Urinary bladder (tissue), 4 donors: Measurements from ENCODE around the gene LTBP4. TPM values are rescaled to one million over a fixed set of nuclear protein-coding genes. Genes with fewer than 3 reads are reported as not detected.
"Not testable (repeated sequence)": the region's sequence is repeated elsewhere in the genome, so short reads cannot be mapped to it uniquely, and the experiment has no call there.

Source experiments
- DNase-seq: peaks from one replicate; pipeline ENCODE4 v3.0.0-alpha.2; 2015; ENCODE audit errors: extremely low spot score
- H3K27ac ChIP-seq: one replicate; pipeline ENCODE4 v1.5.1; 2013; ENCODE audit warnings: low read depth, mild to moderate bottlenecking, moderate library complexity
- H3K36me3 ChIP-seq: one replicate; pipeline ENCODE4 v1.6.1; 2013; ENCODE audit warnings: mild to moderate bottlenecking, moderate library complexity; ENCODE audit not compliant: insufficient read depth
- H3K4me1 ChIP-seq: one replicate; pipeline ENCODE4 v1.6.1; 2013; ENCODE audit warnings: mild to moderate bottlenecking, moderate library complexity; ENCODE audit not compliant: insufficient read depth
- H3K4me3 ChIP-seq: one replicate; pipeline ENCODE4 v1.5.1; 2013; ENCODE audit warnings: low read depth, low read length
- WGBS: extraction: QIAGEN DNeasy Blood & Tissue Kit; methylation state at CpG from one replicate; pipeline ENCODE4 v1.1.7; 2013; 5-methylcytosine and 5-hydroxymethylcytosine counted together
- polyA plus RNA-seq: library from polyadenylated mRNA; stranded (reverse); fragments of 200-250 nt; gene quantifications from one replicate; pipeline ENCODE4 v1.2.3, GENCODE V29; 2013
- total RNA-seq: library from RNA; depleted of rRNA; stranded (reverse); fragments of >200 nt; gene quantifications from one replicate; pipeline ENCODE4 v1.2.3, GENCODE V29; 2014
- donor health status: healthy with polysubstance abuse.
- donor health status: healthy.

LTBP4 gene
- total and polyA plus RNA-seq, 2 donors, result 305 to 647 TPM

DNA sequence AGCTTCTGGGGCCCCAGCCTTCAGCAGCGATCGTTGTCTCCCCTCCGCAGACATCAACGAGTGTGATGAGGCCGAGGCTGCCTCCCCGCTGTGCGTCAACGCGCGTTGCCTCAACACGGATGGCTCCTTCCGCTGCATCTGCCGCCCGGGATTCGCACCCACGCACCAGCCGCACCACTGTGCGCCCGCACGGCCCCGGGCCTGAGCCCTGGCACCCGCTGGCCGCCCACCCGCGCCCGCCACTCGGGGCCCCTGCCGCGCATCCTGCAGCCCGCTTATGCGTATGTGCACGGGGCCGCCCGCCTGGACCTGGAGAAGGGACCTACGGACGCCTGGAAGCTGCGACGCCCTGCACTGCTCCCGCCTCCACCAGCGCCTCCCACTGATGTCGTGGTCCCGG, 28.2 kb downstream of the LTBP4 start:
- DNase-seq, result no peak
- H3K36me3 ChIP-seq, result no peaks in the 10 kb centered on the region
- H3K27ac ChIP-seq, result no peak overlapping the region
- no peak overlapping the region for H3K4me3 ChIP-seq
- 95% methylated on average over 42 of the region's 42 CpGs for WGBS
- no peaks in the 10 kb centered on the region for H3K4me1 ChIP-seq

DNA sequence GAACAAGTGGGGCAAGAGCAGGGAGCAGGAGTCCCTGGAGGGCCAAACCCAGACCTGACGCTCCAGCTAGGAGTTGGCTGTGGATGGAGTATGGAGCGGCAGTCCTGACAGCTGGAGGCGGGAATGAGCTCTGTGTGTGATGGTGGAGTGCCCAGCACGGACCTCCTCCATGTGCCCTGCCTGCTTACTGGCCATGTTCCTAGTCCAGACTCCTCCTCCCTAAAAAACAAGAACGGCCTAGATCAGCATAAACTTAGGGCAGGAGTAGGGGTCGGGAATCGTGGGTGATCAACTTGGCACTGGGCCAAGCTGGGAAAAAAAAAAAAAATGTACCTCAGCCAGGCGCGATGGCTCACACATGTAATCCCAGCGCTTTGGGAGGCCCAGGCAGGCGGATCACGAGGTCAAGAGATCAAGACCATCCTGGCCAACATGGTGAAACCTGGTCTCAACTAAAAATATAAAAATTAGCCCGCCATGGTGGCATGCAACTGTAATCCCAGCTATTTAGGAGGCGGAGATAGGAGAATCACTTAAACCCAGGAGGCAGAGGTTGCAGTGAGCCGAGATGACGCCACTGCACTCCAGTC, 29.5 kb downstream of the LTBP4 start:
- DNase-seq, result no peak
- WGBS, result 50% methylated on average over 16 of the region's 16 CpGs
- no peaks in the 10 kb centered on the region for H3K36me3 ChIP-seq
- no peak overlapping the region for H3K4me3 ChIP-seq
- no peaks in the 10 kb centered on the region for H3K4me1 ChIP-seq
- no peak overlapping the region for H3K27ac ChIP-seq

DNA sequence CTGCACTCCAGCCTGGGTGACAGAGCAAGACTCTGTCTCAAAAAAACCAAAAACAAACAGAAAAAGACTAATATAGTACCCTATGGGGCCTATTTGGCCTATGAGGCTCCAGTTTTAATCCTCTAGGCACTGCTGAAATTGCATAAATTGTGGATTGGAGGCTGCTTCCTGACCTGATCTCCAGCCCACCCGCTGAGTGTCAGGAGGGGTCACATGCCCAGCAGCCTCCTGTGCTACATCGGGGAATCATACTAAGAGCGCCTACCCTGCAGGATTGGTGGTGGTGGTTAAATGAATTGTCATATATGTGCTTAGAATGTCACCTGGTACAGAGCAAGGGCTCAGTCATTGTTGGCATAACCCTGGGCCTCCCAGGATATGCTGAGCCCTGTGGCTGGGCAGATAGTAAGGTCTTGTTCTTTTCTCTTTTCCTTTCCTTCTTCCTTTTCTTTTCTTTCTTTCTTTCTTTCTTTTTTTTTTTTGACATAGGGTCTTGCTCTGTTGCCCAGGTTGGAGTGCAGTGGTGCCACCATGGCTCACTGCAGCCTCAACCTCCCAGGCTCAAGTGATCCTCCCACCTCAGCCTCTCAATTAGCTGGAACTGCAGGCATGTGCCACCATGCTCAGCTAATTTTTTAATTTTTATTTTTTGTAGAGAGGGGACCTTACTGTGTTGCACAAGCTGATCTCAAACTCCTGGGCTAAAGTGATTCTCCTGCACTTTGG, 31.3 kb downstream of the LTBP4 start:
- H3K27ac ChIP-seq, result no peak overlapping the region
- no peak for DNase-seq
- H3K36me3 ChIP-seq, result no peaks in the 10 kb centered on the region
- H3K4me1 ChIP-seq, result no peaks in the 10 kb centered on the region
- 77% methylated on average over 3 of the region's 3 CpGs for WGBS
- no peak overlapping the region for H3K4me3 ChIP-seq

DNA sequence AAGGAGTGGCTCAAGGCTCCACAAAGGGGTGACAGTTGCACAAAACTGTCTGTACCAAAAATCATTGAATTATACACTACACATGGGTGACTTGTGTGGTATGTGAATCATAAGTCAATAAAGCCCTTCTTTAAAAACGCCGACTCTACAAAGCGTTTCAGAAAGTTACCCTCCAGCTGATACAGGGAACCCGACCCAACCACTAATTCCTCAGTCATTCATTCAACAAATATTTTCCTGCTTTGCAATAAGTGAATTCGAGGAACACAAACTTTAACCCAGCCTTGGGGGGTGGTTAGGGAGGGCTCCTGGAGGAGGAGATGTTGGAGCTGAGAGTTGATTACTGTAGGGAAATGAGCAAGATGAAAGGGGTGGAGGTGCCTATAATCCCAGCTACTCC, 32.0 kb downstream of the LTBP4 start:
- H3K27ac ChIP-seq, result no peak overlapping the region
- H3K36me3 ChIP-seq, result no peaks in the 10 kb centered on the region
- no peaks in the 10 kb centered on the region for H3K4me1 ChIP-seq
- 61% methylated on average over 5 of the region's 5 CpGs for whole genome bisulfite sequencing
- no peak for DNase-seq
- no peak overlapping the region for H3K4me3 ChIP-seq

DNA sequence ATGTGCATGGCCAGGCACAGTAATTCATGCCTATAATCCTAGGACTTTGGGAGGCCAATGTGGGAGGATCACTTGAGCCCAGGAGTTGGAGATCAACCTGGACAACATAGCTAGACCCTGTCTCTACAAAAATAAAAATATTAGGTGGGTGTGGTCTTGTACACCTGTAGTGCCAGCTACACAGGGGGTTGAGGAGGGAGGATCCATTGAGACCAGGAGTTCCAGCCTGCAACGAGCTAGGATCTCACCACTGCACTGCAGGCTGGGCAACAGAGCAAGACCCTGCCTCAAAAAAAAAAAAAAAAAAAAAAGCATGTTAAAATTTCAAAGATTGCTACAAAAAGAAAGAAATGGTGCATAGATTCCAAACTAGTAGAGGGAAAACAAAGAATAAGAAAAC, 37.2 kb downstream of the LTBP4 start:
- Histone ChIP-seq H3K27ac (no peak overlapping the region), H3K36me3 (no peaks in the 10 kb centered on the region), H3K4me3 (no peak overlapping the region), H3K4me1 (no peaks in the 10 kb centered on the region)
- WGBS, result 69% methylated on average over 1 of the region's 1 CpG
- DNase-seq, result no peak

DNA sequence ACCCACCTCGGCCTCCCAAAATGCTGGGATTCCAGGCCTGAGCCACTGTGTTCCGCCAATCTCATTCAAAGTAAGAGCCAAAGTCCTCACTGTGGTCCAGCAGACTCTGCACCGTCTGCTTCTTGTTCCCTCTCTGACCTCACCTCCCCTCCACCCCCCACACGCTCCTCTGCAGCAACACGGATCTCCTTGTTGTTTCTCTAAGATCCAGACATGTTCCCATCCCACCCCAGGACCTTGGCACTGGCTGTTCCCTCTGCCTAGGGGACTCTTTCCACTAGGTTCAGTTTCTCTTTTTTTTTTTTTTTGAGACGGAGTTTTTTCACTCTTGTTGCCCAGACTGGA, 38.4 kb downstream of the LTBP4 start:
- no peaks in the 10 kb centered on the region for H3K36me3 ChIP-seq
- H3K4me3 ChIP-seq, result no peak overlapping the region
- no peak for DNase-seq
- H3K27ac ChIP-seq, result no peak overlapping the region
- no peaks in the 10 kb centered on the region for H3K4me1 ChIP-seq
- 75% methylated on average over 6 of the region's 6 CpGs for WGBS

DNA sequence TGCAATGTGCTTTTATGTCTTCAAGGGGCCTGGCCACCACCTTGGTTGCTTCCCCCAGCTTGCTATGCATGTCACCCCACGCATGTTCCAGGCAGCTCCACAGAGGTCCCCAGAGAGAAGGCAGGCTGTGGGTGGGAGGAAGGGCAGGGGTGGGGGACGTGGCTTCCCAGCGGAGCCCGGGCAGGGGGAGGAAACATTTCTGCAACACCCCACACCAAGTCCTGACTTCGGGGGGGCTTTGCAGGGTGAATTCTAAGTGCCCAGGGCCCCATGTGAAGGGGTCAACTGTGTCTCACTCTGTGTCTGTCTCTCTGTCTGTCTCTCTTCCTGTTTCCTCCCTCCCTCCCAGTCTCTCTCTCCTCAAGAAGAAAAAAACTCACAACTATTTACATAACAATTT, 39.6 kb downstream of the LTBP4 start:
- H3K36me3 ChIP-seq, result no peaks in the 10 kb centered on the region
- DNase-seq, result no peak
- H3K4me3 ChIP-seq, result no peak overlapping the region
- H3K4me1 ChIP-seq, result no peaks in the 10 kb centered on the region
- 12% methylated on average over 5 of the region's 5 CpGs for WGBS
- no peak overlapping the region for H3K27ac ChIP-seq

DNA sequence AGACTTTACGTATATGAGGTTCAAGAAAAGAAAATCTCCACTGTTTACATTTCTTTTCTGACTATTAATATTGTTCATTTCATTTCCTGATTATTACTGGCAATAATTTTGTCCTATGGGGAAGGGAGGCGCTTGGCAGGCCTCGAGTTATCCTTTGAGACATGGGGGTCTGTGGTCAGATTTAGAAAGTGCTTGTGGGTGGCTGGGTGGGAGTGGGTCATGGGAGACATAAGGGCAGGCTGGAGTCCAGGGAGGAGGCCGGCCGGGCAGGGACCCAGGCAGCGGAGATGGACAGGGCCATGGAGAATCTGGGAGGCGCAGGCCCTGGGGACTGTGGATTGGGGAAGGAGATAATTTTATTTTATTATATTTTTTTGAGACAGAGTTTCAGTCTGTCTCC, 40.1 kb downstream of the LTBP4 start:
- Histone ChIP-seq H3K36me3 (no peaks in the 10 kb centered on the region), H3K4me3 (no peak overlapping the region), H3K27ac (peak overlapping the region; percentile 92), H3K4me1 (no peaks in the 10 kb centered on the region)
- DNase-seq, result no peak
- WGBS, result 46% methylated on average over 7 of the region's 7 CpGs

DNA sequence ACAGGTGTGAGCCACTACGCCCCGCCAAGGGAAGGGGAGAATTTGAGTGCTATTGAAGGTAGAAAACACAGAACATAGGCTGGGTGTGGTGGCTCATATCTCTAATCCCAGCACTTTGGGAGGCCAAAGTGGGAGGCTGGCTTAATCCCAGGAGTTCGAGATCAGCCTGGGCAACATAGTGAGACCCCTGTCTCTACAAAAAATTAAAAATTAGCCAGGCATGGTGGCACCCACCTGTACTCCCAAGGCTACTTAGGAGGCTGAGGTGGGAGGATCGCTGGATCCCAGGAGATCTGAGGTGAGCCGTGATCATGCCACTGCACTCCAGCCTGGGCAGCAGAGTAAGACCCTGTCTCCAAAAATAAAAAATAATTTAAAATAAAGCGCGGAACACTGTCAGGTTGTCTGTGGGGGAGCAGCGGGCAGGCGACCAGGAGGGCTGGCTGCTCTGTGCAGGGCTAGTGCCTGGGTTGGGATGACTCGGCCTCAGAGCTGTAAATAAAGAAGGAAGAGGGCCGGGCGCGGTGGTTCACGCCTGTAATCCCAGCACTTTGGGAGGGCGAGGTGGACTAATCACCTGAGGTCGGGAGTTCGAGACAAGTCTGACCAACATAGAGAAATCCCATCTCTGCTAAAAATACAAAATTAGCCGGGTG, 41.0 kb downstream of the LTBP4 start:
- no peak for DNase-seq
- WGBS, result 91% methylated on average over 18 of the region's 18 CpGs
- H3K4me3 ChIP-seq, result no peak overlapping the region
- no peaks in the 10 kb centered on the region for H3K4me1 ChIP-seq
- no peak overlapping the region for H3K27ac ChIP-seq
- H3K36me3 ChIP-seq, result no peaks in the 10 kb centered on the region

DNA sequence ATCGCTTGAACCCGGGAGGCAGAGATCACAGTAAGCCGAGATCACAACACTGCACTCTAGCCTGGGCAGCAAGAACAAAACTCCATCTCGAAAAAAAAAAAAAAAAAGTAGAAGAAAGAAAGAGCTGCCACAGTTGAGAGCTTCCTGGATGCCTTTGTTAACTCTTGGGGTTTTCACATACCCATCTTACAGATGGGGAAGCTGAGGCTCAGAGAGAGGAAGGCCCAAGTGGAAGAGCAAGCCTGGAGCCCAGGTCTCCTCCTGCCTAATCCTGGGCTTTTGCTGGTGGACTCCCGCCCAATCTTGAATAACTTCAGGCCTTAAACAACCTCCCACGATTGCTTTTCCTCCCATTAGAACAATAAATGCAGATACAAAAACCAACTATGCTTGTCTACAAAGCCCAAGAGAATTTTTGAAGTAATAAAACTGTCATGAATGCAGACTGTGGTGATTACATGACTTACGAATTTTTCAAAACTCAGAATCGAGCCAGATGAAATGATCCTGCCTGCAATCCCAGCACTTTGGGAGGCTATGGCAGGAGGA, 41.7 kb downstream of the LTBP4 start:
- no peak for DNase-seq
- no peak overlapping the region for H3K27ac ChIP-seq
- 50% methylated on average over 8 of the region's 8 CpGs for WGBS
- H3K4me3 ChIP-seq, result no peak overlapping the region
- no peaks in the 10 kb centered on the region for H3K36me3 ChIP-seq
- H3K4me1 ChIP-seq, result no peaks in the 10 kb centered on the region

DNA sequence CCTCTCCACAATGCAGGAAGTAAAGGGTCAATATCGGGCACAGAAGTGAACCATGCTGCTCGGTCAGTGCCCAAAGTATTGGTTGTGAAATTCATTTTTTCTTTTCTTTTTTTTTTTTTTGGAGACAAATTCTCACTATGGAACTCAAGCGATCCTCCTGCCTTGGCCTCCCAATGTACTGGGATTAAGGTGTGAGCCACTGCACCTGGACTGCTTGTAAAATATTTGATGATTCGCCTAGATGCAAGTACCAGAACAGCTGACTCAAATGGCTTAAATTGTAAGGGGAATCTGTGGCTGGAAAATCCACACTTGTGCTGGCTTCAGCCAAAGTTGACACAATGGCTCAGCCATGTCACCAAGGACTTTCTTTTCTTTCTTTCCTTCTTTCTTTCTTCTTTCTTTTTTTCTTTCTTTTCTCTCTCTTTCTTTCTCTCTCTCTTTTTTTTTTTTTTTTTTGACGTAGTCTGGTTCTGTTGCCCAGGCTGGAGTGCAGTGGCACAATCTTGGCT, 45.6 kb downstream of the LTBP4 start:
- H3K36me3 ChIP-seq, result no peaks in the 10 kb centered on the region

DNA sequence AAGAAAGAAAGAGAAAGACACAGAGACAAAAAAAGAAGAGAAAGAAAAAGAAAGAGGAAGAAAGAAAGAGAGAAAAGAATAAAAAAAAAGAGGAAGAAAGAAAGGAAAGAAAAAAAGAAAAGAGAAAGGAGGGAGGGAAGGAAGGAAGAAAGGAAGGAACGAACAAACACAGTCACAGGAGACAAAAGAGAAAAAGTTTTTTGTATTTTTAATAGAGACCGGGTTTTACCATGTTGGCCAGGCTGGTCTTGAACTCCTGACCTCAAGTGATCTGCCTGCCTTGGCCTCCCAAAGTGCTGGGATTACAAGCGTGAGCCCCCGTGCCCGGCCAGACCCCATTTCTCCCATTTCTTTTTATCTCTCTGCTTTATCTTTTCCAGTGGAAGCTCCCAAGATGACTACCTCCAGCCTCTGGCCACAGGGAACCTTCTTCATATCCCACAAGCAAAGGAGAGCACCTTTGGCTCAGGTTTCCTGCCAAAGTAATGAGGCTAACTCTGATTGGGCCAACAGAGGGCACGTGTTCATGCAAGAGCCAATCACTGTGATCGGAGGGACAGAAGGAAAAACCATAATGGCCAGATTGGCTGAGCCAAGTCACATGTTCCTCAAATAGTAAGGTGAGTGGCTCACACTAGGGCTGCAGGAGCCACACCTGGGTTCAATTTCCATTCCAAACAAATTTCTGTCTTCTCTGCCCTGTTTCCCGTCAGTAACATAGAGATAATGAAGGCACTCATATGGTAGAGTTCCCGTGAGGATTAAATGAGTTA, 48.9 kb downstream of the LTBP4 start:
- peak overlapping the region; percentile 56 for H3K27ac ChIP-seq

More for the DNA sequence above, 45.6 kb downstream of the LTBP4 start:
- peak overlapping the region; percentile 46 for H3K27ac ChIP-seq
- no peak overlapping the region for H3K4me3 ChIP-seq
- DNase-seq, result no peak
- no peaks in the 10 kb centered on the region for H3K4me1 ChIP-seq
- WGBS, result 54% methylated on average over 5 of the region's 5 CpGs

DNA sequence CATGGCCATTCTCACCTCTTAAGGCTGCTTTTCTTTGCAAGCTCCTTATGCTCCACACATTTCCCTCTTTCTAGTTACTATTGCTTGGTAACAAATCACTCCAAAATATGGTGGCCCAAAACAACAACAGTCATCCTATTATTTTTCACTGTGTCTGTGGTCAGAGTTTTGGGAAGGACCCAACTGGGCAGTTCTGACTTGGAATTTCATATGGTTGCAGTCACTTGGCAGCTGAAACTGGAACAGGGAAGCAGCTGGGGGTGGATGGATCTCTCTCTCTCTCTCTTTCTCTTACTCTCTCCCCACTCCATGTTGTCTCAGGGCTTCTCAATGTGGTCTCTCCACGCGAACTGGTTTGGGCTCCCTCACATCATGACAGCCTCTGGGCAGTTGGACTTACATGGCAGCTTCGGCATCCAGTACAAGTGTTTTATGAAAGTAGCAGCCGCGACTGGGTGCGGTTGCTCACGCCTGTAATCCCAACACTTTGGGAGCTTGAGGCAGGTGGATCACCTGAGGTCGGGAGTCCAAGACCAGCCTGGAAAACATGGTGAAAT, 49.7 kb downstream of the LTBP4 start:
- 83% methylated on average over 8 of the region's 8 CpGs for WGBS
- Histone ChIP-seq H3K4me3 (no peak overlapping the region), H3K36me3 (no peaks in the 10 kb centered on the region), H3K4me1 (no peaks in the 10 kb centered on the region), H3K27ac (peak overlapping the region; percentile 25)
- DNase-seq, result no peak

More for the DNA sequence above, 48.9 kb downstream of the LTBP4 start:
- WGBS, result 89% methylated on average over 9 of the region's 9 CpGs
- H3K36me3 ChIP-seq, DNase-seq, H3K4me3 ChIP-seq, H3K4me1 ChIP-seq: not testable (repeated sequence)
